ENCODE results near the gene POLRMT.

DNA sequence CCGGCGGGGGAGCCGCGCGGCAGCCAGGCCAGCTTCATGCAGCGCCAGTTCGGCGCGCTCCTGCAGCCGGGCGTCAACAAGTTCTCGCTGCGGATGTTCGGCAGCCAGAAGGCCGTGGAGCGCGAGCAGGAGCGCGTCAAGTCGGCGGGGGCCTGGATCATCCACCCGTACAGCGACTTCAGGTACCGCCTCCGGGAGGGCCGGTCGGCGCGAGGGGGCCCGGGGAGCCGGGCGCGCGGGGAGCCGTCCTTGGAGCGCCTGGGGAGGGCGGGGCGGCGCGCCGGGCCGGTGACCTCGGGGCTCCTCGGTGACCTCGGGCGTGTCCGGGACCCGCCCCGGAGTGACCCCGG lies 43.0 kb downstream of the POLRMT start:
- TF ChIP-seq ZNF2 (tag by site-specific recombination; IDR thresholded peaks at IDR 0.05) (no peak), ZNF600 (tag by site-specific recombination; IDR thresholded peaks at IDR 0.05) (no peak), ZNF24 (tag by site-specific recombination; IDR thresholded peaks at IDR 0.05) (no peak), MYNN (tag by site-specific recombination; IDR thresholded peaks at IDR 0.05; ENCODE audit: borderline replicate concordance) (no peak), ZNF133 (tag by site-specific recombination; IDR thresholded peaks at IDR 0.05) (no peak), REST (tag by site-specific recombination; IDR thresholded peaks at IDR 0.05) (no peak)
- TF ChIP-seq, protein P1, sequence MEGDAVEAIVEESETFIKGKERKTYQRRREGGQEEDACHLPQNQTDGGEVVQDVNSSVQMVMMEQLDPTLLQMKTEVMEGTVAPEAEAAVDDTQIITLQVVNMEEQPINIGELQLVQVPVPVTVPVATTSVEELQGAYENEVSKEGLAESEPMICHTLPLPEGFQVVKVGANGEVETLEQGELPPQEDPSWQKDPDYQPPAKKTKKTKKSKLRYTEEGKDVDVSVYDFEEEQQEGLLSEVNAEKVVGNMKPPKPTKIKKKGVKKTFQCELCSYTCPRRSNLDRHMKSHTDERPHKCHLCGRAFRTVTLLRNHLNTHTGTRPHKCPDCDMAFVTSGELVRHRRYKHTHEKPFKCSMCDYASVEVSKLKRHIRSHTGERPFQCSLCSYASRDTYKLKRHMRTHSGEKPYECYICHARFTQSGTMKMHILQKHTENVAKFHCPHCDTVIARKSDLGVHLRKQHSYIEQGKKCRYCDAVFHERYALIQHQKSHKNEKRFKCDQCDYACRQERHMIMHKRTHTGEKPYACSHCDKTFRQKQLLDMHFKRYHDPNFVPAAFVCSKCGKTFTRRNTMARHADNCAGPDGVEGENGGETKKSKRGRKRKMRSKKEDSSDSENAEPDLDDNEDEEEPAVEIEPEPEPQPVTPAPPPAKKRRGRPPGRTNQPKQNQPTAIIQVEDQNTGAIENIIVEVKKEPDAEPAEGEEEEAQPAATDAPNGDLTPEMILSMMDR (tag by site-specific recombination; IDR thresholded peaks at IDR 0.05): no peak
